ENCODE results near the gene ZNF484. TPM values are rescaled to one million over a fixed set of nuclear protein-coding genes. Genes with fewer than 3 reads are reported as not detected.
"Not testable (repeated sequence)": the region's sequence is repeated elsewhere in the genome, so short reads cannot be mapped to it uniquely, and the experiment has no call there.

Gene ZNF484
- total RNA-seq, 2 donors from 2014 or later = 4.0 to 7.1 TPM

DNA sequence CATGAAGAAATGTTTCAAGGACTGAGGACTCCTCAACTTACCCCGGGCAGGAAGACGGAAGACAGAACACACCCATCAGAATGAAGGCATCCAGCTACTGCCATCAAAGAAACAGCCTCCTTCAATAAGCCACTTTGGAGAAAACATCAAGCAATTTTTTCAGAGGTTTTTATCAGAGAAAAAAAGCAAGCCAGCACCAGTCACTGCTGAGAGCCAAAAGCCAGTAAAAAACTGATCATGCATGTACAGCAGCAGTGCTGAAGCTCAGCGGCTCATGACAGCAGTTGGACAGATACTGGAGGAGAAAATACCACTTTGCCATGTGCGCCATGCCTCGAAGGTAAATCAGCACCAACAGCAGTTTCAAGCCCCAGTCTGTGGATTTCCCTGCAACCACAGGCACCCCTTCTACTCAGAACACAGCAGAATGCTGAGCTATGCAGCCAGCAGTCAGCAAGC is 10.1 kb upstream of the ZNF484 start:
- TF ChIP-seq, protein P1, sequence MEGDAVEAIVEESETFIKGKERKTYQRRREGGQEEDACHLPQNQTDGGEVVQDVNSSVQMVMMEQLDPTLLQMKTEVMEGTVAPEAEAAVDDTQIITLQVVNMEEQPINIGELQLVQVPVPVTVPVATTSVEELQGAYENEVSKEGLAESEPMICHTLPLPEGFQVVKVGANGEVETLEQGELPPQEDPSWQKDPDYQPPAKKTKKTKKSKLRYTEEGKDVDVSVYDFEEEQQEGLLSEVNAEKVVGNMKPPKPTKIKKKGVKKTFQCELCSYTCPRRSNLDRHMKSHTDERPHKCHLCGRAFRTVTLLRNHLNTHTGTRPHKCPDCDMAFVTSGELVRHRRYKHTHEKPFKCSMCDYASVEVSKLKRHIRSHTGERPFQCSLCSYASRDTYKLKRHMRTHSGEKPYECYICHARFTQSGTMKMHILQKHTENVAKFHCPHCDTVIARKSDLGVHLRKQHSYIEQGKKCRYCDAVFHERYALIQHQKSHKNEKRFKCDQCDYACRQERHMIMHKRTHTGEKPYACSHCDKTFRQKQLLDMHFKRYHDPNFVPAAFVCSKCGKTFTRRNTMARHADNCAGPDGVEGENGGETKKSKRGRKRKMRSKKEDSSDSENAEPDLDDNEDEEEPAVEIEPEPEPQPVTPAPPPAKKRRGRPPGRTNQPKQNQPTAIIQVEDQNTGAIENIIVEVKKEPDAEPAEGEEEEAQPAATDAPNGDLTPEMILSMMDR (IDR thresholded peaks at IDR 0.05) = no peak

DNA sequence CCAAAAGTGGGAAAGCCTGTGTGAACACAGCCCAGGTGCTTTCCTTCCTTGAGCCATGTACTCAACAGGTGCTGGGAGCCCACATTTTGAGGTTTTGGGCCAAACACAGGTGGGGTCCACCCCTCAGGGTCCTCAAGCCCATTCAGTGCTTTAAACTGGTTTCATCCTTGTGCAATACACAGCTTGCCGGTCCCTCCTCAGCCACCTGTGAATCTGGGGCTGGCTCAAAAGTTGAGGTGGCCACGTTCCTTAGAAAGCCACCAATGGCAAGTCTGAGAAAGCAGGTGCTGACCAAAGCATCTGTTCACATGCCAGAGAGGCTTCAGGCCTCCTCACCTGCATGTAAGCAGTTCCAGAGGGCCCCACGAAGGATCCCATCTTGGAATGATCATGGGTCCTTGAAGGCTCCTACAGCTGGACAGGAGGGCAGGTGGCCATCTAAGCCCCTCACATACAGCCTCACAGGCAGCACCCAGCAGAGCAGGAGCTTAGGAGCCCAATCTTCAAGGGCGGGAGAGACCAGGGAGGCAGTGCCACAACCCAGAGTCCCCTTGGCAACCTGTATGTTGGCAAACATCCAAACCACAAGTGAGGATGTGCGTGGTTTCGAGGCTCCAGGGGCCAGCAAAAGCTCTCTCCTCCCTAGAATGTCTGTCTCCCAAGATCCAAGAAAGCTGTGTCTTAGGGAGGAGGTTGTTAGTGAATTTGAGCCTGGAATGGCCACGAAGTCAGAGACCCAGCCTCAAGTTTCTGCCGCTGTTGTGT is 9.2 kb upstream of the ZNF484 start:
- H3K4me3 ChIP-seq; H3K9me3 ChIP-seq; H3K9ac ChIP-seq (ENCODE audit: low read depth in 2 of 2, low read length in 2 of 2); intact Hi-C loops (cut with DNase I); H3K27ac ChIP-seq; H3K4me1 ChIP-seq; DNase-seq; H3K36me3 ChIP-seq; H3K27me3 ChIP-seq: not testable (repeated sequence)

More for the DNA sequence above, 10.1 kb upstream of the ZNF484 start:
- Histone ChIP-seq H3K4me3 (no peak overlapping the region), H3K36me3 (no peaks in the 10 kb centered on the region), H3K9ac (ENCODE audit: low read depth in 2 of 2, low read length in 2 of 2) (no peak overlapping the region), H3K27ac (no peak overlapping the region), H3K27me3 (no peaks in the 10 kb centered on the region), H3K9me3 (no peaks in the 10 kb centered on the region), H3K4me1 (no peaks in the 10 kb centered on the region)
- DNase-seq = no peak
- intact Hi-C loops (cut with DNase I) = no loop called here

DNA sequence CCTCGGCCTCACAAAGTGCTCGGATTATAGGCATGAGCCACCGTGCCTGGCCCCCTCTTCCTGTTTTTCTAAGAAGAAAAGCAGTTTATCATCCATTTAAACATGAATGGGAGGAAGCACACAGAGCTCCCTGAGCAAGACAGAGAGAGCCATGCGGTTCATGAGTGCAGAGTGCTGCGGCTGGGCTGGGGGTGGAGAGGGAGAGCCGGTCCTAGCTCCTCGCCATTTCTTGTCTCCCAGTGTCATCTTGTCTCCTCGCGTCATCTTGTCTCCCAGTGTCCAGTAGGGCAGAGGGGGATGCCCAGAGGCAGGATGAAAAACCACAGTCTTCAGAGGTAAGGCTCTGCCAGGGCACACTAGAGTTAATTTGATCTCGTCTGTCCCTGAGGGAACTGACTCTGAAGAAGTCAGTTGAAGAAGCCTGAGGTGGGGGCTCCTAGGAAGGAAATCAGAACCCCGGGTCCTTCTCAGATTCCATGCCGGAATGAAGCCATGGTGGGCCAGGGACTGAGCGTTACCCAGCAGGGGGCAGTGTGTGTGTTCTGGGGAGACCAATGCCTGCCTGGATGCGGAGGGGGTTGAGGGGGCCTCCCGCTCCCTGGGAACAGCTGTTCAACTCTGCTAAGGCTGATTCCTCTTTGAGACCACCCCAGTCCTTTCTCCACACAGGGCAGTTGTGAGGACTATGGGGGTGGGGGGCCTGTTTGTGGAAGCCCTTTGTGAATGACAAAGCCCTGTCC is 6.0 kb upstream of the ZNF484 start:
- H3K27me3 ChIP-seq; H3K4me1 ChIP-seq; intact Hi-C loops (cut with DNase I); H3K9me3 ChIP-seq; H3K27ac ChIP-seq; DNase-seq; H3K9ac ChIP-seq (ENCODE audit: low read depth in 2 of 2, low read length in 2 of 2); H3K36me3 ChIP-seq; H3K4me3 ChIP-seq: not testable (repeated sequence)

DNA sequence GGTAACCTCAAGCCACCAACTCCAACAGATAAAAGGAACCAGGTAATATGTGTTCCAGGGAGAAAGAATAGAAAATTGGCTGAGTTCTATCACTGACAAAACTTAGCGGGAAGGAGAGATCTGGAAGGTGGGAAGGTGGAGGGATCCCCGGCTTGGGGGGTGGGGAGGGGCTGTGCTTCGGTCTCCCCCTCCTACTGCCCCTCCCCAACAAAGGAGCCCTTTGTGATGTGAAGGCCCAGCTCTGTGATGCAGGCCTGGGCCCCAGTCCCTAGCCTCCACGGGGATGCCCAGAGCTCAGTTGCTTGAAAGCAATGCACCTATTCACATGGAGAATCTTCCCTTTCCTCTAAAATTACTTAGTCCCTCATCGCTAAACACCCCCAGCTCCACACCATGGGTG is 4.4 kb upstream of the ZNF484 start:
- intact Hi-C loops (cut with DNase I) = no loop called here
- no peak overlapping the region for H3K4me3 ChIP-seq
- no peak overlapping the region for H3K27ac ChIP-seq
- H3K36me3 ChIP-seq = no peaks in the 10 kb centered on the region
- no peak overlapping the region for H3K9ac ChIP-seq (ENCODE audit: low read depth in 2 of 2, low read length in 2 of 2)
- no peaks in the 10 kb centered on the region for H3K27me3 ChIP-seq
- no peaks in the 10 kb centered on the region for H3K9me3 ChIP-seq
- no peak for DNase-seq
- TF ChIP-seq, protein P1 (IDR thresholded peaks at IDR 0.05) = no peak
- no peaks in the 10 kb centered on the region for H3K4me1 ChIP-seq

DNA sequence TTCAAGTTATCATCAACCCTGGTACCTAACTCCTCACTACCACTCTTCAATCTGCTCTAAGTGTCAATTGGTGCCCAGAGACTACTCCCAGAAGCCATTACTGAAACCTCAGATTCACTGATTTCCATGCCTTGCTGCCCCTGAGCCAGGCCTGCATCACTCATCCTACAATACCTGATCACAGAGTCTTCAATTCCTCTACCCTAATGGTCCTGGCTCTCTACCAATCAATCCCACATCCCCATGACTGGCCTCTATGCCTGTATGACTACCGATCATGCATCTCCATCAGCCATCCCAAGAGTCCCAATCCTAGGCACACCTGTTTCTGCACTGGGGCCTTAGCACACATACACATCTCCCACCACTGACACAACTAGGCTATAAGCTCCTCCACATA is 2.5 kb downstream of the ZNF484 start:
- intact Hi-C loops (cut with DNase I) = no loop called here
- Histone ChIP-seq H3K27me3 (no peaks in the 10 kb centered on the region), H3K4me1 (no peaks in the 10 kb centered on the region), H3K9me3 (no peaks in the 10 kb centered on the region), H3K4me3 (no peak overlapping the region), H3K27ac (no peak overlapping the region), H3K36me3 (no peaks in the 10 kb centered on the region), H3K9ac (ENCODE audit: low read depth in 2 of 2, low read length in 2 of 2) (no peak overlapping the region)
- no peak for DNase-seq
- TF ChIP-seq, protein P1 (IDR thresholded peaks at IDR 0.05) = no peak

DNA sequence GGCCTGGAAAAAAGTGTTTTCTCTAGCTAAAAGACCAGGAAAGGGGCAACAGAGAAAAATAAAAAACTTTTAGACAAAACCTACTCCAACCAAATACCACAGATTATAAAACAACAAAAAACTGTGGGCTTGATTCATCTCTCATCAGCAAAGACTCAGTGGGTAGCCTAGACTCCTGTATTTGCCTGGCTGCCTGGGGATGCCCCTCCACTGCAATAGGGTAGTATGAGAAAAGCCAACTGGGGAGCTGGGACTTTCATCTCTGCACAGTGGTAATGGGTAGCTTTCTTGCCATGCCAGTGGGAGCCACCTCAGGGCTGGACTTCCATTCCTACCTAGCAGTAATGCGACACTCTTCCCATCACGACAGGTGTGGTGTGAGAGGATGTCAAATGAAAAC is 7.5 kb downstream of the ZNF484 start:
- TF ChIP-seq, protein P1 (IDR thresholded peaks at IDR 0.05) = no peak
- no peak overlapping the region for H3K4me3 ChIP-seq
- no peaks in the 10 kb centered on the region for H3K36me3 ChIP-seq
- no peak overlapping the region for H3K9ac ChIP-seq (ENCODE audit: low read depth in 2 of 2, low read length in 2 of 2)
- no peaks in the 10 kb centered on the region for H3K27me3 ChIP-seq
- DNase-seq = no peak
- no peaks in the 10 kb centered on the region for H3K4me1 ChIP-seq
- no peak overlapping the region for H3K27ac ChIP-seq
- H3K9me3 ChIP-seq = no peaks in the 10 kb centered on the region
- intact Hi-C loops (cut with DNase I) = no loop called here

DNA sequence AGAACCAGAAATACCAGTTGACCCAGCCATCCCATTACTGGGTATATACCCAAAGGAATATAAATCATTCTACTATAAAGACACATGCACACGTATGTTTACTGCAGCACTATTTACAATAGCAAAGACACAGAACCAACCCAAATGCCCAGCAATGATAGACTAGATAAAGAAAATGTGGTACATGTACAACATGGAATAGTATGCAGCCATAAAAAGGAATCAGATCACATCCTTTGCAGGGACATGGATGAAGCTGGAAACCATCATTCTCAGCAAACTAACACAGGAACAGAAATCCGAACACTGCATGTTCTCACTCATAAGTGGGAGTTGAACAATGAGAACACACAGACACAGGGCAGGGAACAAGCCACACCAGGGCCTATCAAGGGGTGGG is 11.2 kb downstream of the ZNF484 start:
- H3K27ac ChIP-seq; DNase-seq; H3K36me3 ChIP-seq; intact Hi-C loops (cut with DNase I); H3K4me3 ChIP-seq; H3K9ac ChIP-seq (ENCODE audit: low read depth in 2 of 2, low read length in 2 of 2); H3K4me1 ChIP-seq; H3K9me3 ChIP-seq; H3K27me3 ChIP-seq: not testable (repeated sequence)

Measured in colonic mucosa (tissue), 4 donors.